A673 (cell line): ENCODE data around the gene CCNY.

Experiments
- CTCF ChIP-seq: fragments of 300-800, 200-600 bp; sonication (generic); conservative IDR thresholded peaks from 2 replicates; pipeline ENCODE4 v1.5.1; 2017; ENCODE audit warnings: low read depth, mild to moderate bottlenecking, antibody characterized with exemption, low read length, moderate library complexity, mixed read lengths
- EZH2 ChIP-seq: fragments of 200-600 bp; sonication (generic); IDR thresholded peaks from 2 replicates; pipeline ENCODE4 v1.6.1; 2017; ENCODE audit warnings: borderline replicate concordance, low read depth, mild to moderate bottlenecking, mixed read lengths, antibody characterized with exemption, low read length; ENCODE audit not compliant: poor library complexity, severe bottlenecking

- TF ChIP-seq EZH2 = no peak
- TF ChIP-seq CTCF = no peak
These were observed 258.8 kb downstream of the CCNY start for GRCh38 chr10:35595106-35595505.
